Head of caudate nucleus (tissue), 42 donors: ENCODE results near the gene IQCK.

Experiments used
- DNase-seq, 42 donors: peaks; one replicate each; pipeline versions ENCODE4 v3.0.0 to v3.0.0-alpha.2; 2020 to 2021; ENCODE audit warnings: mixed read lengths in 7 of 42
- intact Hi-C: fragments of 100-400 bp; cut with DNase I; formaldehyde crosslinking; loops from one replicate; pipeline ENCODE4 v1.15.0; 2022

Gene IQCK

DNA sequence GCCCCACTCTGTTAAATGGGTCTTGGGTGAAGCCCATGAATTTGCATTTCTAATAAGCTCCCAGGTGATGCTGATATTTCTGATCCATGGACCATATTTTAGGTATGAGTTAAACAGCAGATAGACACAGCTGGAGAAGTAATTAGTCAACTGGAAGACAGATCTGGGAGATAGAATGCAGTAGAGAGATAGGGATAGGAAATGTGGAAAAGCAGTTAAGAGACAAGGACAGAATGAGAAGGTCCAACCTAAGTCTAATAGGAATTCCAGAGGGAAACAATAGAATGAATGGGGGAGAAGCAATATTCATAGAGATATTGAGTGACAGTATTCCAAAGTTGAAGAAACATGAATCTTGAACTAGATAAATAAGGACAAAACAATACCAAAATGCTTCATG is 94.9 kb downstream of the IQCK start:
- no peak for DNase-seq
- intact Hi-C loops: no loop called here

DNA sequence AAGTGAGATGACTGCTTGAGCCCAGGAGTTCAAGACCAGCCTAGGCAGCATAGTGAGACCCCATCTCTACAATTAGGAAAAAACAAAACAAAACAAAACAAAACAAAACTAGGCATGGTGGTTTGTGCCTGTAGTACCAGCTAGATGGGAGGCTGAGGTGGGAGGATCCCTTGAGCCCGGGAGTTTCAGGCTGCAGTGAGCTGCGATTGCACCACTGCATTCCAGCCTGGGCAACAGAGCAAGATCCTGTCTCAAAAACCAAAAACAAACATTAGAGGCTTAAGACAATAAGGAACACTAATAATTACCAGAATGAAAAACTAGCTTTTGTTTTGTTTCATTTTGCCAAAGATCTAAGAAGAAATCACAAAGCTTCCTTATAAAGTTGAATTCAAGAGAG is 97.3 kb downstream of the IQCK start:
- intact Hi-C loops: no loop called here
- DNase-seq: peak in 1 of 42 donors; percentile 24

DNA sequence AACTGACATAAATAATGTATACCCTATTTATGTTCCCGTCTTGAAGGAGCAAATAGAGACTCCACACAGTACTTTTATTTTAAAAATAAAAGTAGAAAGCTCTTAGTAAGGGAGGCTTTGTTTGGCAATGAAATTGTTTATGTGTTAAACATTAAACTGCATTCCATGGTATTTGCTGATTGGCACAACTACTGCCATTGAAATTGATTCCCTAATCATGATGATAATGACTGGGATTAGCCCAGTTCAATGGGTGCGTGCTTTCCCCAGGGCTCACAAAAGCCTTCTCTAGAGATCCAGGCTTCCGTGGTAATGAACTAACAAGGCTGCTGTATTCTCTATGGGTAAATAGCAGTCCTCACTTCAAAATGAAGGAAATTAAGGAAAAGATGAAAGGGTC is 99.1 kb downstream of the IQCK start:
- intact Hi-C loops: no loop called here
- peak in 3 of 42 donors; percentile 17 to 24 (median 18) for DNase-seq

DNA sequence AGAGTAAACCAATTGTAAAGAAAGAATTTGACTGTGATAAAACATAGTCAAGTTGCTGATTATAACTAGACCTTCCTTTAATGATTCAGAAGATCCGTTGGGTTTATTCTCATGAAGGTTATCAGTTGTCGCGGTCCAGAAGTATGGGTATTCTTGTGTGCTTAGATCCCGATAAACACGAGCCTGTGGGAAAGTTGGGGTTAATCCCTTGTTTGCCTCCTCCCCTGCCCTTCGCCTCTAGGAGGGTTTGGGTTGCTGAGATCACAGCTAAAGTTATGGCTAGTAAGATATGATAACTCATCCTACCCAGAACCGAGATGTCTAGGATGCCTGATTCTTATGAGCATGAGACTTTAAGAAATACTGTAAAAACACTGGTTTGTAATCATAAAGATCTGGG is 99.8 kb downstream of the IQCK start:
- peak in 3 of 42 donors; percentile 2 to 18 (median 16) for DNase-seq
- intact Hi-C loops: no loop called here

DNA sequence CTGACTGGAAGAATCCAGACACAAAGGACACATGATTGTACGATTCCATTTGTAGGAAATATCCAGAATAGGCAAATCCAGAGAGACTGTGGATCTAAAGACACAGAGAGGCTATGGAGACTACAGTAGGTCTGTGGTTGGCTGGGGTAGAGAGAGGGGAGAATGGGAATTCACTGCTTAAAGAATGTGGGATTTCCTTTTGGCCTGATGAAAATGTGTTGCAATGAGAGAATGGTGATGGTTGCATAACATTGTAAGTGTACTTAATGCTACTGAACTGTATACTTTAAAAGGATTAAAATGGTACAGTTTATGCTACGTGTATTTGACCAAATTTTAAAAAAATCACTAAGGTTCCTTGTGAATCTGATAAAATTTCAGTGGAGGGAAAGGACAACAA is 104.5 kb downstream of the IQCK start:
- no peak for DNase-seq
- intact Hi-C loops: no loop called here

DNA sequence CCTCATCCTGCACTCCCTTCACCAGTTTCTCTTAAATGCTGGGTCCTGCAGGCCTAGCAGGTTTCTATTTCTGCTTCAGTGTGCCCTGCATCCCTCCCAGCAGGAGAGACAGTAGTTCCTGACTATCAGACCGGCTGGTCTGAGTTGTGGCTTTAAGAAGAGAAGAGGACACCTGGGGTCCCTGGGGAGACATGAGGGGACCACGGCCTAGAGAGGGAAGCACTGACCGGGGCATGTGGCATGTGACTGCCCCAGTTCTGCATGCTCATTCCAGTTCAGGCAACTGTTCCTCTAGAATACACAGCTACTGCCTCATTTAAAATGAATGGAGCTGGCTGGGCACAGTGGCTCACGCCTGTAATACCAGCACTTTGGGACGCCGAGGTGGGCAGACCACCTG is 105.3 kb downstream of the IQCK start:
- intact Hi-C loops: no loop called here
- no peak for DNase-seq

DNA sequence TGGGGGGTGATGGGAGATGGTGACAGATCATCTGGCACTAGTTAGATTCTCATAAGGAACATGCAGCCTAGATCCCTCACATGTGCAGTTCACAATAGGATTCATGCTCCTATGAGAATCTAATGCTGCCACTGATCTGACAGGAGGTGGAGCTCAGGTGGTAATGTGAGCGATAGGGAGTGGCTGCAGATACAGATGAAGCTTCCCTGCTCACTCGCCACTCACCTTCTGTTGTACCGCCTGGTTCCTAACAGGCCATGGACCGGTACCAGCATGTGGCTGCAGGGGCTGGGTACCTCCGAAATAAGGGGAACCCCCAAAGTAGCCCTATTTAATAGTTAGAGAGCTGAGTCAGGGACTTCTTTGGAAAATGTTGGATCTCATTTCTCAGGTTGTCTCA is 106.1 kb downstream of the IQCK start:
- intact Hi-C loops: no loop called here
- DNase-seq: no peak

DNA sequence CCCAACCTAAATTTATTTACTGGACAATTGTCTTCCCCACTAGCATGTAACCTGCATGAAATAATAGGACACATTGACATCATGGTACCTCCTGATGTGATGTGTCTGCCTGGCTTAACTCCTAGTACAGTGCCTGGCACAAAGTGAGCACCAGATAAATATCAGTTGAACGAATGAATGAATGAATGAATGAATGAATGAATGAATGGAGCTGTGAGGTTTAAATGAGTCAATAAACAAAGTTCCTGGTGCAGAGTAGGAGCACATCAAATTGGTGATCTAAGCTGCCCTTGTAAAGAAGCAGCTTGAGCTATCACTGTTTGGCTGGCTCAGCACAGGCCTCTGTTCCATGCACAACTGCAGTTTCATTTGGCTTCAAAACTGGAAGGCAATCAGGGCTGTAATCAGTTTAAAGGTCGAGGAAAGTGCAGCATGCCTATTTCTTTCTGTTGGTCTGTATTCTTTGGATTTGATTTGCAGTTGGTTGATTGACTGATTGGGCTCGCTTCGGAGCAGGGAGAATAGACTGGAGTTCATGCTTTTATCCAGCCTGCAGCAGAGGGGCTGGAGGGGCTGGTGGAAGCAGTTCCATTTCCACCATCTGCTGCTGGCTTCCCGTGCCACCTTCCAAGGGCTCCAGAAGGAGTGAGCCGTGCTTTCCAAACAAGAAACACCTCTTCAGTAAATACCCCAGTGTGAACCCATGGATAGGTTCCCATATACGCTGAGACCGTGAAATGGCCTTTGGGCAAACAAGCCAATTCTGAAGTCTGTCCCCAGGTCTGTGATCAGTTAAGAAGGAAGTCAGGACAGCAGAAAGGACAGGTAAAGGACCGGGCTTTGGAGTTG is 112.0 kb downstream of the IQCK start:
- no peak for DNase-seq
- intact Hi-C loops: no loop called here

DNA sequence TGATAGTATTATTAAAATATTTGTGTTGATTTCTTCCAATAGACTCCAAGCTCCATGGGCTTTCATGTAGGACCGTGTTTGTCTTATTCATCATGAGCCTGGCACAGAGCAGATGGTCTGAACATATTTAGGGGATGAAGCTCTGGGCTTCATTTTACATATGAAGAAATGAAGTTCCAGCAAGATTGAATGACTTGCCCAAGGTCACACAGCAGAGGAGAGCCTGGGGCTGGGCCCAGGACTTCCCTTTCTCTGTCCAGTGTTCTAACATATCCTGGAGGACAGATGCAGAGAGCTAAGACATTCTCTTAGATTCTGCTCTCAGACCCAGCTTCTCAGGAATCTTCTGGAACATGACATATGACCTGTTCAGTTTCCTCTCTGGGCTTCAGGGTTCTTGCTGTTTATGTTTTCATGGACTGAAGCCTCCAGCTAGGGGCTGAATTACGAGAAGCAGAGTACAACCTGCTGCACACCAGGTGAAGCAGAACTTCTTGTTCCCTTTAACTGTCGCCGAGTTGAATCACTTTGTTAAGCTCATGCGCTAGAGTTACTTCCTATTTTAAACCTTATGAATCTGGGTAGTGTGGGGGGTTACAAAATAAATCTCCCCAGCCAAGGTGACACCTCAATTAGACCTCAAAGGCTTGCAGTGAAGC is 113.0 kb downstream of the IQCK start:
- no peak for DNase-seq
- intact Hi-C loops: no loop called here

DNA sequence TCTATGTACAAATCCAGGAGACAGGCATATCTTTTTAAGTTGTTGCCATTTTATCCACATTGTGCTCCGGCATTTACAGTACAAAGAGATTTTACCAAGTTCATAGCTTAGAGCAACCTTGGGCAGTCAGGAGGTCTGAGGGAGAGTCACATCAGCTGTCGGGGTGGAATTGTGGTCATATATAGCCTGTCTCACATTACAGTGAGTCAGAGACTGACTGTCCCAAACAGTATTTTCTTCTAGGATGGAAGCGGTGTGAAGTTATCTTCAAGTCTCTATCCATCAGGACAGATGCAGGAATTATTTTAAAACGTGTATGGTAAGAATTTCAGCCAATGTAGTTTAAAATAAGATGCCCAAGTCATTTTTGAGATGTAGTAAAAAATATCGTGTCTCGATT is 113.6 kb downstream of the IQCK start:
- intact Hi-C loops: no loop called here
- DNase-seq: no peak

DNA sequence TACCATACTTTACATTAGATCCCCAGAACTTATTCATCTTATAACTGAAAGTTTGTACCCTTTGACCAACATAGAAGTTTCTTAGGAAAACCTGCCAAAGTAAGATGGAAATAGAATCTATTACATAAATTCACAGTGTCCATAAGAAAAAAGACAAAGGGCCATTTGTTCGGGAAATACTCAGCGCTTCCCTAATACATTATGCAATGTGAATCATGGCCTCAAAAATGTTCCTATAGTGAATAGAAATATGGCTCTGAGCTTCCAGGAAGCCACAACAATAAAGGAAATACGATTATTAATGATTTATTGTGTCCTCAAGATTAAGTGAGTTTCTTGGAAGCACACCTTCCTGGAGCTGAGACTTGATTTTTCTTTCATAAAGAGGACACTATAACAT is 115.1 kb downstream of the IQCK start:
- intact Hi-C loops: no loop called here

DNA sequence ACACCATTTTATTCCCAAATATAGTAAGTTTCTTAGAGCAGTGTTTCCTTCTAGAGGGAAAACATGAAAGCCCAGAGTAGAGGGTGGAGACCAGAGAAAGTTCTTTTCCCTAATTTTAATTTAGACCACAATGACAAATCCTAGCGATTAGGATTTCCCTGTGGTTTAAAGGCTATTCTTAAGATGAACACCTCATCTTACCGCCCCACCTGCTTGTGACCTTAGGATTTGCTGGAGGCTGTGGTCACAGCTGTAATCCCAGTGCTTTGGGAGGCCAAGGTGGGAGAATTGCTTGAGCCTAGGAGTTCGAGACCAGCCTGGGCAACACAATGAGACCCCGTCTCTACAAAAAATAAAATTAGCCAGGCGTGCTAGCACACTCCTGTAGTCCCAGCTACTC is 115.5 kb downstream of the IQCK start:
- no peak for DNase-seq
- intact Hi-C loops: no loop called here

More for the DNA sequence above, 115.1 kb downstream of the IQCK start:
- no peak for DNase-seq

DNA sequence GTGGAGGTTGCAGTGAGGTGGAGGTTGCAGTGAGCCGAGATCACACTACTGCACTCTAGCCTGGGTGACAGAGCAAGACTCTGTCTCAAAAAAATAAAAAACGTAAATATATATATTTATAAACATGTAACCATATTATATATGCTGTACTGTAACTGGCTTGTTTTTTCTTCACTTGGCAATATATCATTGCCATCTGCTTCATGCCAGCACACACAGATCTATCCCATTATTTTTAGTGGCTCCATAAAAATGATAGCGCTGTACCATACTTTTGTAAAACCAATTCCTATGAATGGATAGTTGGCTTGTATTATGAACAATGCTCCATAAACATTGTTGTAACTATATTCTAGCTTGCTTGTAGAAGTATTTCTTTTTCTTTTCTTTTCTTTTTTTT is 117.1 kb downstream of the IQCK start:
- no peak for DNase-seq
- intact Hi-C loops: no loop called here

DNA sequence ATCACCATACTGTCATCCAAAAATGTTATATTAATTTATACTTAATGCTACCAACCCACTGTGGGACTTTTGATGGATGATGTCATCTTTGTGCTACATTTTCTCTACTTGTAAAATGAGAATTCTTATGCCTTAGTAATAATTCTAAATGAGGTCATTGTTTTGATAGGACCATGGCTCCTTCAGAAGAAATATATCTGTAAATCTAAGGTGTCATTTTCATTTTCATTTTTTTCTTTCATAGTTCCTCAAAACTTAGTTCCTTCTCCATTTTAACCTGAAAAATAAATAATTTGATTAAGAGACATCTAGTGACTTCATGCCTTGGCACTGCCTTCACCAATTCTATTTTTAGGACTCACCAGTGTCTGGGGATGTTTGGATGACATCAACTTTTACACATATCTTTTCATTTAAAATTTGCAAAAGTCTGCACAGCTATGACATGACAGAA is 117.9 kb downstream of the IQCK start:
- intact Hi-C loops: no loop called here
- peak in 6 of 42 donors; percentile 15 to 66 (median 47) for DNase-seq

DNA sequence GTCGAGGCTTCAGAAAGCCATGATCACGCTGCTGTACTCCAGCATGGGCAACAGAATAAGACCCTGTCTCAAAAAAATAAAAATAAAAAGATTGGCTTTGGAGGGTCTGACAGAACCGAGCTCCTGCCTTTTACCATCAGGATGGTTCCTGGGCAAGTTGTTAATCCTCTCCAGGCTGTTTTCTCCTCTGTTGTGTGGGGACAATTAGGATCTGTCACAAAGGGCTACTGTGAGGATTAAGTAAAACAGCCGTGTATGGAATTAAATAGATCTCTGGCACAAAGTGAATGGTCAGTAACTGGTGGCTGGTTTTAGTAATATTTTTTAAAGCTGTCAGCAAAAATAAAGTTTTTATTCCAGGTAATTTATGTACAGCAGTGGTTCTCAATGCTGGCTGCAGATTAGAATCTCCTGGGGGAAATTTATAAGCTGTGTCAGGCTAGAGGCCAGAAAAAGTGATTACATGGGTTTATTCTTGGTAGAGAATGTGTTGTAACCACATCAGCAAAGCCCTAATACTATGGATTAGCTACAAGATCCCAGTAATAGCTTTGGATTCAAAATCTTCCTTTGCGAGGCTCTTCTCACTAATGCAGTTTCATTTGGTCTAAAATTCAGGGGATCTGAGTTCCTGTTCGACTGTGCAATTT is 119.4 kb downstream of the IQCK start:
- peak in 4 of 42 donors; percentile 16 to 55 (median 30) for DNase-seq
- intact Hi-C loops: no loop called here

DNA sequence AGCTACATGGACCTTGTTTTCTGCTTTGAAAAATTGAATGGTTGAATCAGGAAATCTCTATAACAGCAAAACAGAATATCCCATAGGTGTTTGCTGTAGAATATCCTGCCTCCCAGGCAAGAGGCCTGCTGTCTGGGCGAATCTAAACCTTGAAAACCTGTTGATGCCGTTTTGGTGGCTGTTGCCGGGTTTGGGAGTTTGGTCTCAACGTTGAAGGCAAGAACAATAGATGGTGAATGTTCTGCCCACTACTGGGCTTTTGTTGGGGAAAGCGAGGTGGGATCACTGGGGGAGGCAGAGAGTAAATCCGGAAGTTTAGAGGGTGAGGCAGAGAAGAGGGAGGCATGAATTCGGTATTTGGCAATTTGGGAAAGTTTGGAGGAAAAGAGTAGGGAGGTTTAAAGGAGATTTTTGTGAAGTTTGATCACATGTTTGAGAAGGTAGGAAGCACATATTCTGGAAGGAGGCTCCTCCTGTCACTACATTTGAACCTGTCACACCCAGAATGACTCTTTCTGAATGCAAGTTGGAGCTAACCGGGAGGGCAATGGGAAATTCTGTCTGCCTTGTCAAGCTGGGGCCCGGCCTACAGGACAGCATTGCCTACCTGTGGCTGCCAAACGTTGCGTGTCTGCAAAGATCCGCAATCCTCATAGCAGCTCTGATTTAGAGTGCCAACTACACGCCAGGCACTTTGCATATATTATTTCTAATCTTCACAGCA is 120.1 kb downstream of the IQCK start:
- intact Hi-C loops: no loop called here
- peak in 3 of 42 donors; percentile 40 to 59 (median 58) for DNase-seq

DNA sequence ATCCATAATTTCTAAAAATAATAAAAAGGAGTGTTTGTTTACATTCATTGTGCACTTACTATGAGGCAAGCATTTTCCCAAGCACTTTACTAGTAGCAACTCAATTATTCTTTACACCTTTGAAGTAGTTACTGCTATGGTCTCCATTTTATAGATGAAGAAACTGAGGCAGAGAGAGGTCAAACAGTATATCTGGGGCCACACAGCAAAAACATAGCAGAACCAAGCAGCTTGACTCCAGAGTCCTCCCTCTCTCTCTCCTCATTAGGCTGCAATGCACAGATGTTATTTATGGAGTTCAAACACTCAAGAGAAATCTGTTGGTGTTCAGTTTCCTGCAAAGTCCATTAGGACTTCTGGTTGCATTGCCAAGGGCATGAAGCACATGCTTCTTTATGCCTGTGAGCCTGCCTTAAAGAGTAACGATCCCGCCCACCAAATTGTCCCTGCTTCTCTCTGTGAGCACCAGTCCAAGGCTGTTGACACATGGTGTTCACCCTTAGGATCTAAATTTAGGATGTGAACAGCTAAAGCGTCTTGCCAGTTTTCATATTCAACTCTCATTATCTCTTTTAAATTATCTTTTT is 122.5 kb downstream of the IQCK start:
- intact Hi-C loops: no loop called here
- peak in 3 of 42 donors; percentile 30 to 41 (median 30) for DNase-seq

DNA sequence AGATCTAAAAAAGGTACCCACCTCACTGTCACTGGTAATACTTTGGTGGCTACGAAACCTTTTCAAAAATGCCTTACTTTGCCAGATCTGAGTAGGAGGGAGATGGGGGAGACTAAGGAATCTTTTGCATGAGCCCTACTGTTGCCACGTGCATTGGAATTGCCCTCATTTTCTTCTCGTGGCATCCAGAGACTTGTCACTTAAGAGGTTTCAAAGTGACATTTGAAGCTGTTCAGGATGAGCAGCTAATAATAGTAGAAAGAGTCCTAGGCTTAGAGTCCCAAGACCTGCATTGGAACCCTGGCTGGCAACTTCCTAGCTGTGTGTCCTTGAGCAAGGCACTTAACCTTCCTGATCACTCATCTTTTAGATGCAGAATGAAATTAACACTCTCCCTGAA is 123.1 kb downstream of the IQCK start:
- DNase-seq: peak in 10 of 42 donors; percentile 36 to 77 (median 54)
- intact Hi-C loops: no loop called here
